ENCODE results near the gene PFKFB1.

DNA sequence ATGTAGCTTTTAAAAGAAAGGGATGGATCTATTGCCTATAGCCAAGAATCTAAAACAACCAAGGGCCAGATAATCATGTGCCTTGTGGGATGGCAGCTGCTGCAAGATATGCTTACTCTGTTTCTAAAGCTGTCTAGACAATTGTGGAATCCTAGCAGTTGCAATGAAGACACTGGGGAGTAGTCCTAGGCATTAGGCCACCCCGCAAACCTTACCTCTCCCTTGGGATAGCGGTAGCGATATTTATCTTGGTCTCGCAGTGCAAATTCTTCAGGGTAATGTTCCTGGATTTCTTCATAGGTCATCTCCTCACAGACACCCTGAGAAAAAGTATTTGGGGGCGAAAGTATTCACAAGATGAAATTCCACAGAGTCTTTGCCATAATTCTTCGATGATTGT, 48.8 kb downstream of the PFKFB1 start:
- TF ChIP-seq, protein P1, sequence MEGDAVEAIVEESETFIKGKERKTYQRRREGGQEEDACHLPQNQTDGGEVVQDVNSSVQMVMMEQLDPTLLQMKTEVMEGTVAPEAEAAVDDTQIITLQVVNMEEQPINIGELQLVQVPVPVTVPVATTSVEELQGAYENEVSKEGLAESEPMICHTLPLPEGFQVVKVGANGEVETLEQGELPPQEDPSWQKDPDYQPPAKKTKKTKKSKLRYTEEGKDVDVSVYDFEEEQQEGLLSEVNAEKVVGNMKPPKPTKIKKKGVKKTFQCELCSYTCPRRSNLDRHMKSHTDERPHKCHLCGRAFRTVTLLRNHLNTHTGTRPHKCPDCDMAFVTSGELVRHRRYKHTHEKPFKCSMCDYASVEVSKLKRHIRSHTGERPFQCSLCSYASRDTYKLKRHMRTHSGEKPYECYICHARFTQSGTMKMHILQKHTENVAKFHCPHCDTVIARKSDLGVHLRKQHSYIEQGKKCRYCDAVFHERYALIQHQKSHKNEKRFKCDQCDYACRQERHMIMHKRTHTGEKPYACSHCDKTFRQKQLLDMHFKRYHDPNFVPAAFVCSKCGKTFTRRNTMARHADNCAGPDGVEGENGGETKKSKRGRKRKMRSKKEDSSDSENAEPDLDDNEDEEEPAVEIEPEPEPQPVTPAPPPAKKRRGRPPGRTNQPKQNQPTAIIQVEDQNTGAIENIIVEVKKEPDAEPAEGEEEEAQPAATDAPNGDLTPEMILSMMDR (IDR thresholded peaks at IDR 0.05) = no peak
- no peak for TF ChIP-seq RFX5 (IDR thresholded peaks at IDR 0.05)
- no peak for TF ChIP-seq CHD4 (IDR thresholded peaks at IDR 0.05; ENCODE audit: borderline replicate concordance)
- no peak for TF ChIP-seq ZNF302 (CRISPR knock-in tag; IDR thresholded peaks at IDR 0.05)
- no peak for TF ChIP-seq POLR2A (IDR thresholded peaks at IDR 0.05; ENCODE audit: low read length)
- no peak for TF ChIP-seq HDAC2 (IDR thresholded peaks at IDR 0.05)
- TF ChIP-seq, protein P2, sequence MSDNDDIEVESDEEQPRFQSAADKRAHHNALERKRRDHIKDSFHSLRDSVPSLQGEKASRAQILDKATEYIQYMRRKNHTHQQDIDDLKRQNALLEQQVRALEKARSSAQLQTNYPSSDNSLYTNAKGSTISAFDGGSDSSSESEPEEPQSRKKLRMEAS (IDR thresholded peaks at IDR 0.05) = no peak
- TF ChIP-seq REST (IDR thresholded peaks at IDR 0.05) = no peak
- no peak for TF ChIP-seq EP300 (IDR thresholded peaks at IDR 0.05)
- no peak for TF ChIP-seq FOXS1 (CRISPR knock-in tag; IDR thresholded peaks at IDR 0.05)
